HEK293 (cell line): ENCODE measurements around the gene SLC35A4.

Experiments used
- CTCF ChIA-PET: fragments of 350-600 bp; formaldehyde crosslinking; extraction: SDS; loops from one replicate; lab custom pipeline; 2021; ENCODE audit warnings: antibody characterized with exemption; lab: Yijun Ruan, JAX
- POLR2A ChIA-PET: fragments of 300-600 bp; formaldehyde crosslinking; extraction: SDS; loops from one replicate; lab custom pipeline; 2020; ENCODE audit warnings: antibody characterized with exemption, inconsistent platforms; lab: Yijun Ruan, JAX
- H3K27ac ChIP-seq: fragments of 200-500 bp; sonication (Bioruptor generic); 2 replicates; pipeline ENCODE4 v1.5.1; 2014; ENCODE audit warnings: low read depth, low read length, control low read depth, inconsistent platforms; ENCODE audit errors: extremely low read depth
- H3K36me3 ChIP-seq, 2 experiments: fragments of 200-500 bp in 1 of 2; sonication (Bioruptor generic) in 1 of 2; 1 replicate in 1 of 2; 2 replicates in 1 of 2; pipeline ENCODE4 v1.5.1; 2014 to 2017; ENCODE audit warnings: inconsistent platforms in 2 of 2, low read length in 2 of 2; ENCODE audit not compliant: control insufficient read depth in 2 of 2, insufficient read depth in 1 of 2
- H3K4me1 ChIP-seq: fragments of 200-500 bp; sonication (Bioruptor generic); 2 replicates; pipeline ENCODE4 v1.5.1; 2014; ENCODE audit warnings: mild to moderate bottlenecking, low read length, inconsistent platforms; ENCODE audit not compliant: control insufficient read depth, insufficient read depth
- H3K4me3 ChIP-seq: 2 replicates; pipeline ENCODE4 v1.5.1; 2011; ENCODE audit warnings: low read depth, mild to moderate bottlenecking, control low read depth, low read length, moderate library complexity
- H3K9me3 ChIP-seq: fragments of 200-500 bp; sonication (Bioruptor generic); 2 replicates; pipeline ENCODE4 v1.5.1; 2014; ENCODE audit warnings: low read depth, low read length, inconsistent platforms; ENCODE audit not compliant: control insufficient read depth, insufficient read depth
- SP7 ChIP-seq: fragments of 450-650 bp; formaldehyde crosslinking; IDR thresholded peaks from 2 replicates; pipeline ENCODE4 v1.5.1; 2016; ENCODE audit warnings: missing biosample characterization, missing genetic modification characterization
- ZBTB17 ChIP-seq: fragments of 450-650 bp; formaldehyde crosslinking; IDR thresholded peaks from 2 replicates; pipeline ENCODE4 v1.5.1; 2016; ENCODE audit warnings: missing biosample characterization, missing genetic modification characterization
- ZBTB20 ChIP-seq: fragments of 450-650 bp; formaldehyde crosslinking; IDR thresholded peaks from 2 replicates; pipeline ENCODE4 v1.5.1; 2016; ENCODE audit warnings: missing biosample characterization, missing genetic modification characterization
- ZBTB48 ChIP-seq: fragments of 450-650 bp; formaldehyde crosslinking; IDR thresholded peaks from 2 replicates; pipeline ENCODE4 v1.5.1; 2016; ENCODE audit warnings: missing biosample characterization, missing genetic modification characterization
- ZNF23 ChIP-seq: fragments of 450-650 bp; formaldehyde crosslinking; IDR thresholded peaks from 2 replicates; pipeline ENCODE4 v1.5.1; 2016; ENCODE audit warnings: missing biosample characterization, missing genetic modification characterization, borderline replicate concordance
- ZNF341 ChIP-seq: fragments of 450-650 bp; formaldehyde crosslinking; IDR thresholded peaks from 2 replicates; pipeline ENCODE4; 2016; ENCODE audit warnings: low read depth, missing biosample characterization, missing genetic modification characterization
- ZNF366 ChIP-seq: fragments of 450-650 bp; formaldehyde crosslinking; conservative IDR thresholded peaks from 2 replicates; pipeline ENCODE4 v1.5.1; 2016; ENCODE audit warnings: missing biosample characterization, missing genetic modification characterization
- ZNF596 ChIP-seq: fragments of 450-650 bp; IDR thresholded peaks from 2 replicates; pipeline ENCODE4 v1.5.0; 2018; ENCODE audit warnings: missing biosample characterization, mild to moderate bottlenecking, missing genetic modification characterization, moderate library complexity
- ZNF677 ChIP-seq: fragments of 450-650 bp; IDR thresholded peaks from 2 replicates; pipeline ENCODE4 v1.5.0; 2018; ENCODE audit warnings: missing biosample characterization, mild to moderate bottlenecking, missing genetic modification characterization, moderate library complexity
- TF ChIP-seq, protein P1 (sequence below): fragments of 450-650 bp; formaldehyde crosslinking; IDR thresholded peaks from 2 replicates; pipeline ENCODE4 v1.5.1; 2016; ENCODE audit warnings: missing biosample characterization, missing genetic modification characterization
- TF ChIP-seq, protein P2 (sequence below): fragments of 450-650 bp; formaldehyde crosslinking; IDR thresholded peaks from 2 replicates; pipeline ENCODE4 v1.5.1; 2016; ENCODE audit warnings: missing biosample characterization, missing genetic modification characterization, borderline replicate concordance
- TF ChIP-seq, protein P3 (sequence below): fragments of 450-650 bp; formaldehyde crosslinking; IDR thresholded peaks from 2 replicates; pipeline ENCODE4 v1.5.1; 2016; ENCODE audit warnings: missing biosample characterization, missing genetic modification characterization
- TF ChIP-seq, protein P4 (sequence below): fragments of 450-650 bp; formaldehyde crosslinking; IDR thresholded peaks from 2 replicates; pipeline ENCODE4 v1.5.1; 2016; ENCODE audit warnings: missing biosample characterization, missing genetic modification characterization, low read depth

SLC35A4 gene

DNA sequence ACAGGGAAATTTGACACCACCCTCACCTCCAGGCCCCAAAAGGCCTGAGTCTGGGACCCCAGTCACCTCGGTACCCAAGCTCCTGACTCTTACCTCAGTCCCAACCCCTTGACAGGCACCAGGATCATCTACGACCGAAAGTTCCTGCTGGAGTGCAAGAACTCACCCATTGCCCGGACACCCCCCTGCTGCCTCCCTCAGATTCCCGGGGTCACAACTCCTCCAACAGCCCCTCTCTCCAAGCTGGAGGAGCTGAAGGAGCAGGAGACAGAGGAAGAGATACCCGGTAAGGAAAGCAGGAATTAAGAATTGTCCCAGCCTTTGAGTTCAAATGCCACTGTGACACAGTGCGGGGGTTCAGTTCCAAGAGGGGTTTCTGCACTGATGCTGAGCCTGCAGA lies 15.8 kb upstream of the SLC35A4 start:
- H3K4me1 ChIP-seq = no peaks in the 10 kb centered on the region
- peaks cover 6 to 74% of the 10 kb centered on the region in 2 experiments for H3K36me3 ChIP-seq
- CTCF ChIA-PET = interaction anchor here (0.6 to 1.6 kb wide), 2 partner anchors 86 to 1907 kb away, joined by 3 to 4 read pairs; no protein-coding TSS in a partner anchor
- H3K9me3 ChIP-seq = no peaks in the 10 kb centered on the region
- no peak overlapping the region for H3K4me3 ChIP-seq
- no peak for TF ChIP-seq SP7
- POLR2A ChIA-PET = interaction anchor here (1.0 to 2.9 kb wide), 2 partner anchors 9 to 98 kb away, joined by 11 to 15 read pairs; partner anchors contain the start of genes IK, NDUFA2 and SRA1
- H3K27ac ChIP-seq = peak overlapping the region; percentile 4; the same call in 1 of the 2 replicates

DNA sequence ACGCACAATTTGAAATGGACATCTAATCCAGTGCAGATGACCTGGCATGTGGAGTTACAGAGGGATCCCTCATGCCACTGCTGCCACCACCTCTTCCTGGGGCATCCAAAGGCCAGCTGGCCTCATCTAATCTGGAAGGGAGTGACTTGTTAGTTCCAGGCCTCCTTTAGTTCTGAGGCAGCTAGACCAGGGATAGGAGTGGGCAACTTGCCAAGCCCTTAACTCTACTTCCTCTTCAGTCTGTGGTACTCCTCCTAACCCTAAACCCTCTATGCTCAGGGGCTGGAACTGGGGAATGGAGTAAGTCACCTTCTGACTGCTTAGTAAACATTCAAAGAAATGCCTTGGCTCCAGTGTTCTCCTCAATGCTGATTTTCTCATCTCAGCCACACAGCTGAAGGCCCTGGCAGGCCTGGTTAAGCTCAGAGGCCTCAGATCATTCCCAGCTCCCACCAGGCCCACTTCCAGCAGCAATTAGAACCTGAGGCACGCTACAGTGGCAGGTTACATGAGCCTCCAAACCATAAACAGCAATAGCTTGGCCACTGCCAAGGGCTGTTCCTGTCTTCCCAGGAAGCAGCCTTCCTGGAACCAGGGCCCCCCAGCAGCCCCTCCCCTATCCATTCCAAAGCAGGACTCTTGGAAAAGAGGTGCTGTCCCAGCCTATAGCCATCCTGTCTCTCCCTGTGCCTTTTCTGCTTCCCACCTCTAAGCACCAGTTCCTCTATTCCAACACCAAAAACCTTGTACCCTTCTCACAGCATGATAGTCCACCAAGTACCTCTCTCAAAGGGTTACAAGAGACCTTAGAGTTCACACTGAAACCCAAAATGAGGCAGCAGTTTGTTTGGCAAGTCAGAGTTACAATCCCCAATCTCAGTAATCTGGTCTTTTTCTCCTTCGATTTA lies 15.1 kb upstream of the SLC35A4 start:
- POLR2A ChIA-PET = interaction anchor here (1.0 to 2.9 kb wide), 2 partner anchors 8 to 98 kb away, joined by 11 to 15 read pairs; partner anchors contain the start of genes IK, NDUFA2 and SRA1
- H3K4me3 ChIP-seq = no peak overlapping the region
- peak overlapping the region; percentile 4 for H3K27ac ChIP-seq
- TF ChIP-seq ZBTB17 (tag by site-specific recombination) (peak; percentile 47), ZNF677 (no peak), ZNF23 (tag by site-specific recombination) (no peak), ZNF341 (tag by site-specific recombination) (0 out of 2 replicates have a peak, but pooled peaks have one; percentile 28), ZBTB48 (tag by site-specific recombination) (peak; percentile 73; the same call in 1 of the 2 replicates), ZBTB20 (tag by site-specific recombination) (peak; percentile 16; the same call in 1 of the 2 replicates)
- TF ChIP-seq, protein P1, sequence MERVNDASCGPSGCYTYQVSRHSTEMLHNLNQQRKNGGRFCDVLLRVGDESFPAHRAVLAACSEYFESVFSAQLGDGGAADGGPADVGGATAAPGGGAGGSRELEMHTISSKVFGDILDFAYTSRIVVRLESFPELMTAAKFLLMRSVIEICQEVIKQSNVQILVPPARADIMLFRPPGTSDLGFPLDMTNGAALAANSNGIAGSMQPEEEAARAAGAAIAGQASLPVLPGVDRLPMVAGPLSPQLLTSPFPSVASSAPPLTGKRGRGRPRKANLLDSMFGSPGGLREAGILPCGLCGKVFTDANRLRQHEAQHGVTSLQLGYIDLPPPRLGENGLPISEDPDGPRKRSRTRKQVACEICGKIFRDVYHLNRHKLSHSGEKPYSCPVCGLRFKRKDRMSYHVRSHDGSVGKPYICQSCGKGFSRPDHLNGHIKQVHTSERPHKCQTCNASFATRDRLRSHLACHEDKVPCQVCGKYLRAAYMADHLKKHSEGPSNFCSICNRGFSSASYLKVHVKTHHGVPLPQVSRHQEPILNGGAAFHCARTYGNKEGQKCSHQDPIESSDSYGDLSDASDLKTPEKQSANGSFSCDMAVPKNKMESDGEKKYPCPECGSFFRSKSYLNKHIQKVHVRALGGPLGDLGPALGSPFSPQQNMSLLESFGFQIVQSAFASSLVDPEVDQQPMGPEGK (tag by site-specific recombination) = 0 out of 2 replicates have a peak, but pooled peaks have one; percentile 26
- TF ChIP-seq, protein P2, sequence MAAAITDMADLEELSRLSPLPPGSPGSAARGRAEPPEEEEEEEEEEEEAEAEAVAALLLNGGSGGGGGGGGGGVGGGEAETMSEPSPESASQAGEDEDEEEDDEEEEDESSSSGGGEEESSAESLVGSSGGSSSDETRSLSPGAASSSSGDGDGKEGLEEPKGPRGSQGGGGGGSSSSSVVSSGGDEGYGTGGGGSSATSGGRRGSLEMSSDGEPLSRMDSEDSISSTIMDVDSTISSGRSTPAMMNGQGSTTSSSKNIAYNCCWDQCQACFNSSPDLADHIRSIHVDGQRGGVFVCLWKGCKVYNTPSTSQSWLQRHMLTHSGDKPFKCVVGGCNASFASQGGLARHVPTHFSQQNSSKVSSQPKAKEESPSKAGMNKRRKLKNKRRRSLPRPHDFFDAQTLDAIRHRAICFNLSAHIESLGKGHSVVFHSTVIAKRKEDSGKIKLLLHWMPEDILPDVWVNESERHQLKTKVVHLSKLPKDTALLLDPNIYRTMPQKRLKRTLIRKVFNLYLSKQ (tag by site-specific recombination) = no peak
- TF ChIP-seq, protein P3, sequence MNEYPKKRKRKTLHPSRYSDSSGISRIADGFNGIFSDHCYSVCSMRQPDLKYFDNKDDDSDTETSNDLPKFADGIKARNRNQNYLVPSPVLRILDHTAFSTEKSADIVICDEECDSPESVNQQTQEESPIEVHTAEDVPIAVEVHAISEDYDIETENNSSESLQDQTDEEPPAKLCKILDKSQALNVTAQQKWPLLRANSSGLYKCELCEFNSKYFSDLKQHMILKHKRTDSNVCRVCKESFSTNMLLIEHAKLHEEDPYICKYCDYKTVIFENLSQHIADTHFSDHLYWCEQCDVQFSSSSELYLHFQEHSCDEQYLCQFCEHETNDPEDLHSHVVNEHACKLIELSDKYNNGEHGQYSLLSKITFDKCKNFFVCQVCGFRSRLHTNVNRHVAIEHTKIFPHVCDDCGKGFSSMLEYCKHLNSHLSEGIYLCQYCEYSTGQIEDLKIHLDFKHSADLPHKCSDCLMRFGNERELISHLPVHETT (tag by site-specific recombination) = no peak
- H3K4me1 ChIP-seq = no peaks in the 10 kb centered on the region
- H3K9me3 ChIP-seq = no peaks in the 10 kb centered on the region
- CTCF ChIA-PET = interaction anchor here (0.6 kb wide), 2 partner anchors 627 to 1908 kb away, joined by 3 read pairs; no protein-coding TSS in a partner anchor
- peaks cover 4 to 76% of the 10 kb centered on the region in 2 experiments for H3K36me3 ChIP-seq

DNA sequence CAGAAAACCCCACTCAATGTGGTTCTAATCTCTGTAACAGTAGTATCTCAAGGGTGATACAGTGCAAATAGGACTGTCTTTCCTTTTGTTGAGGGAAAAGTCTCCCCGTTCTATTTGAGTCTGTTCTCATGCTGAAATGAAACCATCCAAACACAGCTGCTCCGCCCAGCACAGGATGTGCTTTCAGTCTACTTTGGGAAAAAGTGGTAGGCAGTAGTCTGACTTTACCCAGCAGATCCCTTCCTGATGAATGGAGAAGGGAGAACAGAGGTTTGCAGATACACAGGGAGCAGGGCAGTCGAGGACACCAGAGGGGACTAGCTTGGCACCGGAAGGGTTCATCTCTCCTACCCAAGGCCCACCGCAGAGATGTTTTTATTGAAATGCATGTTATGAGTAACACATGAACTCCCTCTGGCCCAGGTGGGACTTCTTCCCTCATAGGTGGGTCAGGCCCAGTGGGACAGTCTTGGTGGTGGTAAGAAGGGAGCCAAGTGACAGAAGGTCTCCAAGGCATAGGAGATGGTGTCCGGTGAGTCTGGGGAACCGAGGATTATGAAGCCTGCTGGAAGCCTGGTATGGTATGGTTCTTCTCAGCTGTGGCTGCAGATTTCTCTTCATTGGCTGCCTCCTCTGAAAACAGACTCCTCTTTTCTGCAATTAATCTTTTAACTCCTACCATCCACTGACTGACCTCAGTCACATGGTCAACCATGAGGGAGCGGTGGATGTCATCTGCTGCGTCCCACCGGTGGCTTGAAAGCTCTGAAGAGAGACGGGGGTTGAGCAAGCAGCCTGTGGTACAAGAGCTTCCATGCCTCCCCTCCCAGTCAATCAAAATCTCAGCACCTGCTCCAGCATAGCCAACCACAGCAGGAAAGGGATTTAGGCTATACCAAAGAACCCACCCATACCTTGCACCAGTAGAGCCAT lies 14.2 kb upstream of the SLC35A4 start:
- Histone ChIP-seq H3K27ac (0 out of 2 replicates have a peak overlapping the region, but pooled peaks have one; percentile 4), H3K9me3 (no peaks in the 10 kb centered on the region), H3K4me1 (0 out of 2 replicates have a peak, but pooled peaks cover 1% of the 10 kb centered on the region), H3K4me3 (no peak overlapping the region), H3K36me3 (peaks cover 0 to 74% of the 10 kb centered on the region in 2 experiments)
- ChIA-PET POLR2A (interaction anchor here (1.1 kb wide), 1 partner anchor 97 kb away, joined by 9 read pairs; the partner anchor contains the start of genes IK and NDUFA2), CTCF (interaction anchor here (0.6 kb wide), 1 partner anchor 13 kb away, joined by 3 read pairs; no protein-coding TSS in a partner anchor)
- TF ChIP-seq ZNF596 (no peak), ZNF366 (tag by site-specific recombination) (no peak)
- TF ChIP-seq, protein P4, sequence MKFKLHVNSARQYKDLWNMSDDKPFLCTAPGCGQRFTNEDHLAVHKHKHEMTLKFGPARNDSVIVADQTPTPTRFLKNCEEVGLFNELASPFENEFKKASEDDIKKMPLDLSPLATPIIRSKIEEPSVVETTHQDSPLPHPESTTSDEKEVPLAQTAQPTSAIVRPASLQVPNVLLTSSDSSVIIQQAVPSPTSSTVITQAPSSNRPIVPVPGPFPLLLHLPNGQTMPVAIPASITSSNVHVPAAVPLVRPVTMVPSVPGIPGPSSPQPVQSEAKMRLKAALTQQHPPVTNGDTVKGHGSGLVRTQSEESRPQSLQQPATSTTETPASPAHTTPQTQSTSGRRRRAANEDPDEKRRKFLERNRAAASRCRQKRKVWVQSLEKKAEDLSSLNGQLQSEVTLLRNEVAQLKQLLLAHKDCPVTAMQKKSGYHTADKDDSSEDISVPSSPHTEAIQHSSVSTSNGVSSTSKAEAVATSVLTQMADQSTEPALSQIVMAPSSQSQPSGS (tag by site-specific recombination) = no peak
